Measurements from ENCODE around the gene FLNC. TPM values are rescaled to one million over a fixed set of nuclear protein-coding genes. Genes with fewer than 3 reads are reported as not detected.

The FLNC gene
- 23.1 and 33.3 TPM in 2 replicates for total RNA-seq (2014; rRNA removed; shearing (Covaris generic))

GRCh38 chr7:128830231-128831177, at the start of gene FLNC:
FLNC (plus strand) TSS chr7:128830406; CDS start chr7:128830638, 232 bp downstream.
- no peak for DNase-seq (ENCODE audit: low spot score)

GRCh38 chr7:128781126-128781525, 49.1 kb upstream of the FLNC start:
- DNase-seq (ENCODE audit: low spot score), result no peak

GRCh38 chr7:128781851-128782250, 48.4 kb upstream of the FLNC start:
- no peak for DNase-seq (ENCODE audit: low spot score)

- peak; percentile 13 for DNase-seq (ENCODE audit: low spot score)
Measured at GRCh38 chr7:128783143-128783861, 46.9 kb upstream of the FLNC start.

GRCh38 chr7:128785738-128786137, 44.5 kb upstream of the FLNC start:
- DNase-seq (ENCODE audit: low spot score), result no peak

- no peak for DNase-seq (ENCODE audit: low spot score)
Measured at GRCh38 chr7:128788446-128789412, 41.5 kb upstream of the FLNC start.

GRCh38 chr7:128790315-128791041, 39.7 kb upstream of the FLNC start:
- no peak for DNase-seq (ENCODE audit: low spot score)

GRCh38 chr7:128791121-128791971, 38.9 kb upstream of the FLNC start, which contains the start of gene CCDC136:
CCDC136 (plus strand) TSS chr7:128791968; CDS start chr7:128792412, 444 bp downstream.
- peak; percentile 40 for DNase-seq (ENCODE audit: low spot score)

- no peak for DNase-seq (ENCODE audit: low spot score)
Measured at GRCh38 chr7:128791972-128792327, 38.3 kb upstream of the FLNC start.

- no peak for DNase-seq (ENCODE audit: low spot score)
Measured at GRCh38 chr7:128792471-128793180, 37.6 kb upstream of the FLNC start.

GRCh38 chr7:128793181-128793547, 37.0 kb upstream of the FLNC start:
- DNase-seq (ENCODE audit: low spot score), result no peak

GRCh38 chr7:128794020-128794419, 36.2 kb upstream of the FLNC start:
- no peak for DNase-seq (ENCODE audit: low spot score)

- DNase-seq (ENCODE audit: low spot score), result no peak
Measured at GRCh38 chr7:128794436-128794835, 35.8 kb upstream of the FLNC start.

- no peak for DNase-seq (ENCODE audit: low spot score)
Measured at GRCh38 chr7:128795129-128795528, 35.1 kb upstream of the FLNC start.

- no peak for DNase-seq (ENCODE audit: low spot score)
Measured at GRCh38 chr7:128796327-128796726, 33.9 kb upstream of the FLNC start.

- DNase-seq (ENCODE audit: low spot score), result no peak
Measured at GRCh38 chr7:128799451-128799850, 30.8 kb upstream of the FLNC start.

GRCh38 chr7:128800567-128800966, 29.6 kb upstream of the FLNC start:
- no peak for DNase-seq (ENCODE audit: low spot score)

- no peak for DNase-seq (ENCODE audit: low spot score)
Measured at GRCh38 chr7:128801003-128801402, 29.2 kb upstream of the FLNC start.

GRCh38 chr7:128801667-128802418, 28.4 kb upstream of the FLNC start:
- DNase-seq (ENCODE audit: low spot score), result no peak

All from A172 (cell line).